Breast epithelium (tissue), 3 donors: ENCODE results near the gene FHAD1.

Source experiments
- POLR2AphosphoS5 ChIP-seq, 3 donors: sonication (generic); formaldehyde crosslinking; IDR thresholded peaks; one replicate each; pipeline ENCODE4 v1.6.1; 2017; ENCODE audit warnings: antibody characterized with exemption in 3 of 3
- TF ChIP-seq, protein P1 (sequence below), 3 donors: fragments of 450-650 bp; IDR thresholded peaks; one replicate each; pipeline ENCODE4 v1.5.1; 2016 to 2017; ENCODE audit warnings: antibody characterized with exemption in 3 of 3, mild to moderate bottlenecking in 3 of 3, moderate library complexity in 3 of 3

DNA sequence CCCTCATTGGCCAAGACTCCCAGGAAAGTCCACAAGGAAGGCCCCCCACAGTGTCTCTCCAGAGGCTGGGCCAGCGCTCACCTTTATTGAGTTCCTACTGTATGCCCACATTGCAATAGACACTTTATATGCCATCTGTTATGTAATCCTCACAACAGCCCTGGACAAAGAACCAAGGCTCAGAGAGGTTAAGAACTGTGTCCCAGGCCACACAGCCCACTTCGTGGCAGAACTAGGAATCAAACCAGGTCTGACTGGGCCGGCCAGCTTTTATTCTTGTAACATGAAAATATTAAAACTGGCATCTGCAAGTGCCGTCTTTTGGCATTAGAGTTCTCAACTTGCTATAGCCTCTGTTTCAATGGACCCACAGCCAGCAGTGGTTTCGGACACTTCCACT lies 195.7 kb downstream of the FHAD1 start:
- TF ChIP-seq, protein P1, sequence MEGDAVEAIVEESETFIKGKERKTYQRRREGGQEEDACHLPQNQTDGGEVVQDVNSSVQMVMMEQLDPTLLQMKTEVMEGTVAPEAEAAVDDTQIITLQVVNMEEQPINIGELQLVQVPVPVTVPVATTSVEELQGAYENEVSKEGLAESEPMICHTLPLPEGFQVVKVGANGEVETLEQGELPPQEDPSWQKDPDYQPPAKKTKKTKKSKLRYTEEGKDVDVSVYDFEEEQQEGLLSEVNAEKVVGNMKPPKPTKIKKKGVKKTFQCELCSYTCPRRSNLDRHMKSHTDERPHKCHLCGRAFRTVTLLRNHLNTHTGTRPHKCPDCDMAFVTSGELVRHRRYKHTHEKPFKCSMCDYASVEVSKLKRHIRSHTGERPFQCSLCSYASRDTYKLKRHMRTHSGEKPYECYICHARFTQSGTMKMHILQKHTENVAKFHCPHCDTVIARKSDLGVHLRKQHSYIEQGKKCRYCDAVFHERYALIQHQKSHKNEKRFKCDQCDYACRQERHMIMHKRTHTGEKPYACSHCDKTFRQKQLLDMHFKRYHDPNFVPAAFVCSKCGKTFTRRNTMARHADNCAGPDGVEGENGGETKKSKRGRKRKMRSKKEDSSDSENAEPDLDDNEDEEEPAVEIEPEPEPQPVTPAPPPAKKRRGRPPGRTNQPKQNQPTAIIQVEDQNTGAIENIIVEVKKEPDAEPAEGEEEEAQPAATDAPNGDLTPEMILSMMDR (IDR thresholded peaks at IDR 0.05) = no peak
- no peak for TF ChIP-seq POLR2AphosphoS5 (IDR thresholded peaks at IDR 0.05)
